HCT116 (cell line): ENCODE data around the gene DIAPH3.

Experiments
- CTCF ChIP-seq, 3 experiments: fragments of 200-600 bp in 1 of 3; sonication (generic) in 1 of 3; IDR thresholded peaks in 2 of 3; conservative IDR thresholded peaks in 1 of 3; 2 replicates each; pipeline ENCODE4 v1.5.1; 2012 to 2017; ENCODE audit warnings: low read depth in 2 of 3, low read length in 2 of 3, antibody characterized with exemption in 1 of 3, borderline replicate concordance in 1 of 3, control low read depth in 1 of 3, mild to moderate bottlenecking in 1 of 3, mixed read lengths in 1 of 3, mixed run types in 1 of 3, moderate library complexity in 1 of 3; ENCODE audit not compliant: insufficient read depth in 1 of 3
- EGR1 ChIP-seq: IDR thresholded peaks from 2 replicates; pipeline ENCODE4 v1.6.1; 2012; ENCODE audit warnings: low read depth
- ELF1 ChIP-seq: IDR thresholded peaks from 2 replicates; pipeline ENCODE4 v1.6.1; 2012; ENCODE audit warnings: low read depth, borderline replicate concordance
- EZH2 ChIP-seq: fragments of 200-600 bp; sonication (generic); IDR thresholded peaks from 2 replicates; pipeline ENCODE4 v1.6.1; 2017; ENCODE audit warnings: antibody characterized with exemption, mixed run types
- JUND ChIP-seq: IDR thresholded peaks from 2 replicates; pipeline ENCODE4 v1.6.1; 2012
- POLR2A ChIP-seq: IDR thresholded peaks from 2 replicates; pipeline ENCODE4 v1.7.0; 2011; ENCODE audit warnings: borderline replicate concordance; ENCODE audit not compliant: insufficient read depth, insufficient read length; ENCODE audit errors: extremely low read depth
- POLR2AphosphoS5 ChIP-seq: IDR thresholded peaks from 2 replicates; pipeline ENCODE4 v1.6.1; 2011; ENCODE audit warnings: mild to moderate bottlenecking, low read depth, low read length, moderate library complexity
- RAD21 ChIP-seq: IDR thresholded peaks from 2 replicates; pipeline ENCODE4 v1.6.1; 2012; ENCODE audit warnings: low read depth, mild to moderate bottlenecking
- SIN3A ChIP-seq: IDR thresholded peaks from 2 replicates; pipeline ENCODE4 v1.6.1; 2012; ENCODE audit warnings: low read depth
- SP1 ChIP-seq: IDR thresholded peaks from 2 replicates; pipeline ENCODE4 v1.6.1; 2012; ENCODE audit warnings: low read depth
- YY1 ChIP-seq: IDR thresholded peaks from 2 replicates; pipeline ENCODE4 v1.6.1; 2011; ENCODE audit warnings: low read length, low read depth, moderate library complexity, mild to moderate bottlenecking; ENCODE audit not compliant: insufficient replicate concordance; ENCODE audit errors: extremely low read depth
- ZNF274 ChIP-seq: fragments of 200-500 bp; sonication (Bioruptor generic); IDR thresholded peaks from 2 replicates; pipeline ENCODE4 v1.6.1; 2014; ENCODE audit warnings: mild to moderate bottlenecking, low read depth, low read length, inconsistent platforms
- TF ChIP-seq, protein P1 (sequence below): IDR thresholded peaks from 2 replicates; pipeline ENCODE4 v1.6.1; 2012; ENCODE audit warnings: low read depth
- TF ChIP-seq, protein P2 (sequence below): IDR thresholded peaks from 2 replicates; pipeline ENCODE4 v1.6.1; 2012

- TF ChIP-seq POLR2A (no peak), POLR2AphosphoS5 (no peak), ZNF274 (no peak), CTCF (IDR thresholded peaks at IDR 0.05 in 2 of 3, conservative IDR thresholded peaks at IDR 0.05 in 1 of 3; ENCODE audit: borderline replicate concordance in 1 of 3, insufficient read depth in 1 of 3, low read depth in 2 of 3, low read length in 2 of 3) (no peak), EGR1 (no peak), YY1 (no peak), EZH2 (no peak), JUND (no peak), RAD21 (no peak), SP1 (no peak), SIN3A (no peak), ELF1 (no peak)
- TF ChIP-seq, protein P1, sequence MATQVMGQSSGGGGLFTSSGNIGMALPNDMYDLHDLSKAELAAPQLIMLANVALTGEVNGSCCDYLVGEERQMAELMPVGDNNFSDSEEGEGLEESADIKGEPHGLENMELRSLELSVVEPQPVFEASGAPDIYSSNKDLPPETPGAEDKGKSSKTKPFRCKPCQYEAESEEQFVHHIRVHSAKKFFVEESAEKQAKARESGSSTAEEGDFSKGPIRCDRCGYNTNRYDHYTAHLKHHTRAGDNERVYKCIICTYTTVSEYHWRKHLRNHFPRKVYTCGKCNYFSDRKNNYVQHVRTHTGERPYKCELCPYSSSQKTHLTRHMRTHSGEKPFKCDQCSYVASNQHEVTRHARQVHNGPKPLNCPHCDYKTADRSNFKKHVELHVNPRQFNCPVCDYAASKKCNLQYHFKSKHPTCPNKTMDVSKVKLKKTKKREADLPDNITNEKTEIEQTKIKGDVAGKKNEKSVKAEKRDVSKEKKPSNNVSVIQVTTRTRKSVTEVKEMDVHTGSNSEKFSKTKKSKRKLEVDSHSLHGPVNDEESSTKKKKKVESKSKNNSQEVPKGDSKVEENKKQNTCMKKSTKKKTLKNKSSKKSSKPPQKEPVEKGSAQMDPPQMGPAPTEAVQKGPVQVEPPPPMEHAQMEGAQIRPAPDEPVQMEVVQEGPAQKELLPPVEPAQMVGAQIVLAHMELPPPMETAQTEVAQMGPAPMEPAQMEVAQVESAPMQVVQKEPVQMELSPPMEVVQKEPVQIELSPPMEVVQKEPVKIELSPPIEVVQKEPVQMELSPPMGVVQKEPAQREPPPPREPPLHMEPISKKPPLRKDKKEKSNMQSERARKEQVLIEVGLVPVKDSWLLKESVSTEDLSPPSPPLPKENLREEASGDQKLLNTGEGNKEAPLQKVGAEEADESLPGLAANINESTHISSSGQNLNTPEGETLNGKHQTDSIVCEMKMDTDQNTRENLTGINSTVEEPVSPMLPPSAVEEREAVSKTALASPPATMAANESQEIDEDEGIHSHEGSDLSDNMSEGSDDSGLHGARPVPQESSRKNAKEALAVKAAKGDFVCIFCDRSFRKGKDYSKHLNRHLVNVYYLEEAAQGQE, result no peak
- TF ChIP-seq, protein P2, sequence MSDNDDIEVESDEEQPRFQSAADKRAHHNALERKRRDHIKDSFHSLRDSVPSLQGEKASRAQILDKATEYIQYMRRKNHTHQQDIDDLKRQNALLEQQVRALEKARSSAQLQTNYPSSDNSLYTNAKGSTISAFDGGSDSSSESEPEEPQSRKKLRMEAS, result no peak
Measured at GRCh38 chr13:59623206-59623915, 540.4 kb downstream of the DIAPH3 start.
